ENCODE measurements around the gene RAB34. TPM values are rescaled to one million over a fixed set of nuclear protein-coding genes. Genes with fewer than 3 reads are reported as not detected.

The RAB34 gene
- total RNA-seq, 1 donor from 2014 or later: 62.3 TPM

GRCh38 chr17:28744972-28745785 lies 27.5 kb upstream of the RAB34 start:
- TF ChIP-seq, protein P1, sequence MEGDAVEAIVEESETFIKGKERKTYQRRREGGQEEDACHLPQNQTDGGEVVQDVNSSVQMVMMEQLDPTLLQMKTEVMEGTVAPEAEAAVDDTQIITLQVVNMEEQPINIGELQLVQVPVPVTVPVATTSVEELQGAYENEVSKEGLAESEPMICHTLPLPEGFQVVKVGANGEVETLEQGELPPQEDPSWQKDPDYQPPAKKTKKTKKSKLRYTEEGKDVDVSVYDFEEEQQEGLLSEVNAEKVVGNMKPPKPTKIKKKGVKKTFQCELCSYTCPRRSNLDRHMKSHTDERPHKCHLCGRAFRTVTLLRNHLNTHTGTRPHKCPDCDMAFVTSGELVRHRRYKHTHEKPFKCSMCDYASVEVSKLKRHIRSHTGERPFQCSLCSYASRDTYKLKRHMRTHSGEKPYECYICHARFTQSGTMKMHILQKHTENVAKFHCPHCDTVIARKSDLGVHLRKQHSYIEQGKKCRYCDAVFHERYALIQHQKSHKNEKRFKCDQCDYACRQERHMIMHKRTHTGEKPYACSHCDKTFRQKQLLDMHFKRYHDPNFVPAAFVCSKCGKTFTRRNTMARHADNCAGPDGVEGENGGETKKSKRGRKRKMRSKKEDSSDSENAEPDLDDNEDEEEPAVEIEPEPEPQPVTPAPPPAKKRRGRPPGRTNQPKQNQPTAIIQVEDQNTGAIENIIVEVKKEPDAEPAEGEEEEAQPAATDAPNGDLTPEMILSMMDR (IDR thresholded peaks at IDR 0.05): no peak
- peaks cover 81% of the 10 kb centered on the region for H3K4me1 ChIP-seq
- intact Hi-C loops (cut with DNase I): no loop called here
- H3K9me3 ChIP-seq: no peaks in the 10 kb centered on the region
- ATAC-seq (peak in 1 of 2 donors; percentile 0), DNase-seq (peak; percentile 65)
- peaks cover 31% of the 10 kb centered on the region for H3K36me3 ChIP-seq
- no peaks in the 10 kb centered on the region for H3K27me3 ChIP-seq (ENCODE audit: low read depth)
- peak overlapping the region; percentile 74 for H3K4me3 ChIP-seq
- peak overlapping the region; percentile 94 for H3K27ac ChIP-seq

GRCh38 chr17:28744104-28744971 lies 26.7 kb upstream of the RAB34 start:
- H3K4me1 ChIP-seq: peaks cover 73% of the 10 kb centered on the region
- ATAC-seq: peak; percentile 13 to 15
- DNase-seq: peak; percentile 72
- peak overlapping the region; percentile 94 for H3K27ac ChIP-seq
- H3K9me3 ChIP-seq: no peaks in the 10 kb centered on the region
- TF ChIP-seq, protein P1 (IDR thresholded peaks at IDR 0.05): no peak
- H3K36me3 ChIP-seq: peaks cover 25% of the 10 kb centered on the region
- peak overlapping the region; percentile 74 for H3K4me3 ChIP-seq
- intact Hi-C loops (cut with DNase I): no loop called here
- no peaks in the 10 kb centered on the region for H3K27me3 ChIP-seq (ENCODE audit: low read depth)

DNA sequence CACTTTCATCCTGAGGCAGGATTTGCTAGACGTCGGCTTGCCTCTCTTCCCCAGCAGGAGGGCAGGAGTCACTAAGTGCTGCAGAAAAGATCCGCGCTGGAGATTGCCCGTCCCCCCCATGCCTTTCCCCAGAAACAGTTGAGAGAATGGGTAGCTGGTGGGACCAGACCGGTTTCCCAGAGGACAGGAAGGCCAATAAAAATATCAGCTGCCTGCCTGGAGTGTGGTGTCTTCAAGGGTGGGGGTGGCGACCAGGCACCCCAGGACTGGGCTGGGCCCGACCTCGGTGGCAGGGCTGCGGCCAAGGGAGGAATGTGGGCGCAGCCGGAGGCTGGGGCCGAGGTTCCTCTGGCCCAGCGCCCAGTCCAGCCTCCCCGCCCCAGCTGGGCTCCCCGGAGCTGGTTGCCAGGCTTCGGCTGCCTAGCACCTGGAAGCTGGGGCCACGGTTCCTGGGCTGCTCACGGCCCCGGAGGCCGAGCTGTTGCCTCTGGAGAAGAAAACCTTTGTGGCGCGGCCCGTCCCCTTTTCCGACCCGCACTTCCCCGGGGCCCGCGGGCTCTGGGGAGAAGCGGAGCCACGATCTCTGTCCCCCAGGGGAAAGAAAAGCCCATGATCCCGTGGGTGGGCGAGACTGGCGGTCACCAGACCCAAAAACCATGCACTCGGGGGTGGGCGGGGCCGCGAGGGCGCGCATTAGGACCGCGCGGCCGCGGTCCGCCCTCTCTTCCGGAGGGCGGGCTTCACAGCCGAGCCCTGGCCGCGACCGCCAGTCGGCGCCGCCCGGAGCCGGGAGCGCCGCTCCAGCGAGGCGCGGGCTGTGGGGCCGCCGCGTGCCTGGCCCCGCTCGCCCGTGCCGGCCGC lies 25.8 kb upstream of the RAB34 start, which contains the start of gene TRAF4:
TRAF4 (plus strand) TSS at position 769 of the 861 bp plus-strand sequence. CDS start 102 bp downstream, outside the sequence.
- Histone ChIP-seq H3K9me3 (no peaks in the 10 kb centered on the region), H3K27me3 (ENCODE audit: low read depth) (no peaks in the 10 kb centered on the region), H3K36me3 (peaks cover 16% of the 10 kb centered on the region), H3K4me1 (peaks cover 65% of the 10 kb centered on the region), H3K4me3 (peak within 1 kb of the TSS; percentile 74), H3K27ac (peak within 1 kb of the TSS; percentile 94)
- ATAC-seq: peak; percentile 85
- TF ChIP-seq, protein P1 (IDR thresholded peaks at IDR 0.05): peak; percentile 17
- intact Hi-C loops (cut with DNase I): no loop called here
- peak; percentile 89 for DNase-seq

DNA sequence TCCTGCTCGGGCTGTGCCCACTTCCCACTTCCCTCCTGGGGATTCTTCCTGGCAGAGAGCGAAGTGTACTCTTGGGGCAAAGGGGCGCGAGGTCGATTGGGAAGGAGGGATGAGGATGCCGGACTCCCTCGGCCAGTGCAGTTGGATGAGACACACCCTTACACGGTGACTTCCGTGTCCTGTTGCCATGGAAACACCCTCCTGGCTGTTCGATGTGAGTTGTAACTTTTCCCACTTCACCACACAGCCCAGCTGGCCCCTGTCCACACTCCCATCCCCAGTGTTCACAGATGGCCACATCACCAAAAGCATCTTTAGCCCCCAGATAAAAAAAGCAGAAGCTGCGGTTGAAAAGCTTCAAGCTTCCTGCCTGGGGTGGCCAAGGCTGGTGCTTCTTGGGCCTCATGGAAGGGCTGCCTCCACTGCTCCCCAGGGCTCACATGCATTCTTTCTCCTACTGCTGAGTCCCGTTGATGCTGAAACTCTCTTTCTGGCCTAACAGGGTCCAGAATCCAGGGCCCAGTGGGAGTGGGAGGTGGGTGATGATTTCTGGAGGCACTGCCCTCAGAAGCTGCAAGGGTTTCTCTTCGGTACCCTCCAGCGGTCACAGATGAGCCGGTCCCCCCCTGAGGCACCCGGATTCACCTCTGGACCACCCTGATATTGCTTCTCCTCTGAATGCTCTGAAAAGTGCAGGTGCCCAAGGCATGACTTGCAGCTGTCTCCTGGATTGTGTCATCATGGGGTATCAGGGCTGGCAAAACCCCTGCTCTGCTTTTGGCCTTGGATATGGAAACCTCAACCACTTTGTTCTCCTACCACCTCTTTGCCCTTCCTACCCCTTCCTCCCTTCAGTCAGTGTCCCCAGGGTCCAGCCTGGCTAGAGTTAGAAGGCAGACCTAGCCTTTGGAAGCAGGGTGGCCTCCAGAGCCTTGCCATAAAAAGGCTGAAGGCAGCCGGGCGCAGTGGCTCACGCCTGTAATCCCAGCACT lies 24.0 kb upstream of the RAB34 start:
- no peaks in the 10 kb centered on the region for H3K27me3 ChIP-seq (ENCODE audit: low read depth)
- ATAC-seq: no peak
- no peaks in the 10 kb centered on the region for H3K9me3 ChIP-seq
- TF ChIP-seq, protein P1 (IDR thresholded peaks at IDR 0.05): no peak
- intact Hi-C loops (cut with DNase I): no loop called here
- peaks cover 6% of the 10 kb centered on the region for H3K36me3 ChIP-seq
- H3K4me3 ChIP-seq: no peak overlapping the region
- H3K4me1 ChIP-seq: peaks cover 47% of the 10 kb centered on the region
- peak overlapping the region; percentile 22 for H3K27ac ChIP-seq
- no peak for DNase-seq
